SU-DHL-6 (cell line): ENCODE measurements around the gene RLF.
A peak's percentile ranks its signal among the peaks of the same experiment; 100 is the strongest.

Source experiments
- H2AFZ ChIP-seq: fragments of 200-600 bp; sonication (generic); 2 replicates; pipeline ENCODE4 v1.6.1; 2014; ENCODE audit warnings: low read depth, mild to moderate bottlenecking, moderate library complexity, mixed read lengths, antibody characterized with exemption, low read length; ENCODE audit not compliant: severe bottlenecking
- H3F3A ChIP-seq: fragments of 200-600 bp; shearing (Covaris generic); 2 replicates; pipeline ENCODE4 v1.6.0; 2016; ENCODE audit warnings: antibody characterized with exemption, mild to moderate bottlenecking; ENCODE audit not compliant: insufficient read depth
- H3K27ac ChIP-seq: fragments of 200-600 bp; sonication (generic); 2 replicates; pipeline ENCODE4 v1.5.1; 2016; ENCODE audit warnings: low read depth, mild to moderate bottlenecking, low read length, moderate library complexity, mixed read lengths
- H3K27me3 ChIP-seq: fragments of 200-600 bp; sonication (generic), shearing (Covaris generic); 2 replicates; pipeline ENCODE4 v1.6.0; 2014; ENCODE audit warnings: mild to moderate bottlenecking, low read length
- H3K36me3 ChIP-seq: fragments of 200-600 bp; sonication (generic); 2 replicates; pipeline ENCODE4 v1.6.1; 2014; ENCODE audit warnings: mild to moderate bottlenecking, low read length, mixed read lengths
- H3K4me2 ChIP-seq: fragments of 300-600, 200-600 bp; shearing (Covaris generic), sonication (generic); 2 replicates; pipeline ENCODE4 v1.6.0; 2014; ENCODE audit warnings: low read length, low read depth, mild to moderate bottlenecking; ENCODE audit not compliant: poor library complexity, severe bottlenecking
- H3K4me3 ChIP-seq: fragments of 200-600 bp; sonication (generic); 2 replicates; pipeline ENCODE4 v1.5.1; 2014; ENCODE audit warnings: antibody characterized with exemption, low read length, mild to moderate bottlenecking, mixed read lengths; ENCODE audit not compliant: insufficient read depth, poor library complexity, severe bottlenecking
- H3K79me2 ChIP-seq: fragments of 200-600 bp; sonication (generic); 2 replicates; pipeline ENCODE4 v1.6.1; 2014; ENCODE audit warnings: mild to moderate bottlenecking, low read length, moderate library complexity; ENCODE audit not compliant: insufficient read depth
- H3K9ac ChIP-seq: fragments of 200-600 bp; sonication (generic); 2 replicates; pipeline ENCODE4 v1.7.0; 2014; ENCODE audit warnings: mild to moderate bottlenecking, low read length
- H3K9me2 ChIP-seq: fragments of 200-600 bp; sonication (generic); replicated peaks from 2 replicates; pipeline ENCODE4 v1.6.1; 2014; ENCODE audit warnings: low read length; ENCODE audit not compliant: insufficient read depth
- H3K9me3 ChIP-seq: fragments of 200-600 bp; sonication (generic); 2 replicates; pipeline ENCODE4 v1.6.1; 2014; ENCODE audit warnings: low read length, mixed read lengths; ENCODE audit not compliant: insufficient read depth
- H4K20me1 ChIP-seq: fragments of 200-600 bp; sonication (generic); 2 replicates; pipeline ENCODE4 v1.6.1; 2014; ENCODE audit warnings: low read depth, mild to moderate bottlenecking, antibody characterized with exemption, low read length, moderate library complexity, mixed read lengths
- CTCF ChIP-seq: fragments of 200-600 bp; sonication (generic); IDR thresholded peaks from one replicate; pipeline ENCODE4 v1.5.1; 2017; ENCODE audit warnings: antibody characterized with exemption, mild to moderate bottlenecking, low read length, moderate library complexity; ENCODE audit not compliant: insufficient read depth, poor library complexity, severe bottlenecking
- EZH2phosphoT487 ChIP-seq: fragments of 200-600 bp; sonication (generic), shearing (Covaris generic); conservative IDR thresholded peaks from 2 replicates; pipeline ENCODE4 v1.6.1; 2018; ENCODE audit warnings: mild to moderate bottlenecking, antibody characterized with exemption, low read length, moderate library complexity, mixed read lengths

Gene RLF

GRCh38 chr1:40153073-40153770 lies 8.0 kb upstream of the RLF start:
- no peaks in the 10 kb centered on the region for H3K9me3 ChIP-seq
- H2AFZ ChIP-seq: peak overlapping the region; percentile 99
- no peaks in the 10 kb centered on the region for H3K36me3 ChIP-seq
- peak overlapping the region; percentile 54 for H3K4me3 ChIP-seq
- peak overlapping the region; percentile 91 for H3K27ac ChIP-seq
- no peaks in the 10 kb centered on the region for H3K79me2 ChIP-seq
- TF ChIP-seq EZH2phosphoT487 (no peak), CTCF (peak; percentile 79)
- H4K20me1 ChIP-seq: no peaks in the 10 kb centered on the region
- peak overlapping the region; percentile 42 for H3K9ac ChIP-seq
- peaks cover 30% of the 10 kb centered on the region for H3F3A ChIP-seq
- H3K9me2 ChIP-seq: no peaks in the 10 kb centered on the region
- H3K27me3 ChIP-seq: no peaks in the 10 kb centered on the region
- peak overlapping the region; percentile 98 for H3K4me2 ChIP-seq

- Histone ChIP-seq H4K20me1 (no peaks in the 10 kb centered on the region), H3K9me2 (no peaks in the 10 kb centered on the region), H3K4me2 (no peak overlapping the region), H3K27me3 (no peaks in the 10 kb centered on the region), H2AFZ (no peak overlapping the region), H3K9ac (no peak overlapping the region), H3F3A (peaks cover 30% of the 10 kb centered on the region), H3K4me3 (no peak overlapping the region), H3K9me3 (no peaks in the 10 kb centered on the region), H3K79me2 (no peaks in the 10 kb centered on the region), H3K27ac (no peak overlapping the region), H3K36me3 (no peaks in the 10 kb centered on the region)
- no peak for TF ChIP-seq EZH2phosphoT487
- TF ChIP-seq CTCF: no peak
These were observed 6.1 kb upstream of the RLF start for GRCh38 chr1:40155135-40155534.

GRCh38 chr1:40155910-40156309 lies 5.3 kb upstream of the RLF start:
- no peaks in the 10 kb centered on the region for H4K20me1 ChIP-seq
- H3K36me3 ChIP-seq: no peaks in the 10 kb centered on the region
- no peak overlapping the region for H3K9ac ChIP-seq
- no peak overlapping the region for H3K27ac ChIP-seq
- H3K4me2 ChIP-seq: no peak overlapping the region
- TF ChIP-seq CTCF: no peak
- no peak for TF ChIP-seq EZH2phosphoT487
- H2AFZ ChIP-seq: peak overlapping the region; percentile 8
- H3K4me3 ChIP-seq: no peak overlapping the region
- no peaks in the 10 kb centered on the region for H3K9me3 ChIP-seq
- peaks cover 30% of the 10 kb centered on the region for H3F3A ChIP-seq
- H3K27me3 ChIP-seq: no peaks in the 10 kb centered on the region
- no peaks in the 10 kb centered on the region for H3K79me2 ChIP-seq
- no peaks in the 10 kb centered on the region for H3K9me2 ChIP-seq

GRCh38 chr1:40160806-40161124 lies 422 bp upstream of the RLF start:
- Histone ChIP-seq H3K9ac (peak overlapping the region; percentile 88), H3K27ac (peak overlapping the region; percentile 38; the same call in 1 of the 2 replicates), H3K79me2 (peaks cover 46% of the 10 kb centered on the region), H4K20me1 (peaks cover 37% of the 10 kb centered on the region), H3K36me3 (no peaks in the 10 kb centered on the region), H3K4me2 (peak overlapping the region; percentile 95), H2AFZ (peak overlapping the region; percentile 77), H3K9me3 (no peaks in the 10 kb centered on the region), H3K27me3 (no peaks in the 10 kb centered on the region), H3F3A (no peaks in the 10 kb centered on the region; the same call in 1 of the 2 replicates), H3K9me2 (no peaks in the 10 kb centered on the region), H3K4me3 (peak overlapping the region; percentile 80)
- TF ChIP-seq EZH2phosphoT487 (no peak), CTCF (no peak)
